Measurements from ENCODE around the gene FATE1.

Gene FATE1

DNA sequence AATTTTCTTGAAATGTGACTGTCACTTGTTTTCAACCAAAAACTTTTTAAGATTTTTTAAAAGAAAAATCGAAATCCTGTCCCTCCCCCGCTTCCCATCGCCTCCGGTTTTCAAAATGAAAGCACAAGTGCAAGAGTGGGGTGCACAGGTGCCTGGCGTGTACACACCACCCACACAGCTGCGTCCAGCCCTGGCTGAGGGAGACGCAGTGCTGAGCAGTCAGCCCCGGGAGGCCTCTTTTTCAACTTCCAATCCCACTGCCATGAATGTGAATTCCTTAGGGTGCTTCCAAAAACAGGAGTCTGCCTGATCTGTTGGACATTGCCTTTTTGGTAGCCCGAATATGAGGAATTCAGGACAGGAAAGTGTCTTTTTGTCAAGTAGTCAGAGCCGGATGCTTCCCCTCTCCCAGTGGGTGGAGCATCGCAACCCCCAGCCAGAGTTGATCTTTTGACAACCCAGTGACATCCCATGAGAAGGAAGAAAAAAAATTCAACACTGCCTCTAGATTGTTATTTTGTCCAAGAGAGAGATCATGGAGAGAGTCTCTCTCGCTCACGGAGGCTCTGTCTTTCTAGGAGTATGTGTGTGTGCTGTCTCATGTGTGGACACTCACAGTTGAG, 11.7 kb upstream of the FATE1 start:
- DNase-seq = no peak

DNA sequence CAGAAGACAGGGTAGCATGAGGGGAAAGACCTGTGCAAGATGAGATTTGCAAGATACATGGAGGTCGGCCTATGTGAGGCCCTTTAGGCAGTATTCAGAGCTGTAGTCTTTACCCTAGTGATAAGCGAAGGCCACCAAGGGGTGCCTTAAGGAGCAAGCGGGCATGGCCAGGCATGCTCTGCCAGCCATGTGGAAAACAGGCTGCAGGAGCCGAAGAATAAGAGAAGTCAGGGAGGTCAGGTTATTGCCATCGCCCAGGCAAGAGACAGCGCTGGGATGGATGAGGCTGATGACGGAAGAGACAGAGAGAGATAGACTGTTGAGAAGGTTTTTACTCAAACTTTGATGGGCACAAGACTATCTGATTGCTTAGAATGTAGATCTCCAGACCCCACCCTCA, 7.0 kb upstream of the FATE1 start:
- DNase-seq = no peak

DNA sequence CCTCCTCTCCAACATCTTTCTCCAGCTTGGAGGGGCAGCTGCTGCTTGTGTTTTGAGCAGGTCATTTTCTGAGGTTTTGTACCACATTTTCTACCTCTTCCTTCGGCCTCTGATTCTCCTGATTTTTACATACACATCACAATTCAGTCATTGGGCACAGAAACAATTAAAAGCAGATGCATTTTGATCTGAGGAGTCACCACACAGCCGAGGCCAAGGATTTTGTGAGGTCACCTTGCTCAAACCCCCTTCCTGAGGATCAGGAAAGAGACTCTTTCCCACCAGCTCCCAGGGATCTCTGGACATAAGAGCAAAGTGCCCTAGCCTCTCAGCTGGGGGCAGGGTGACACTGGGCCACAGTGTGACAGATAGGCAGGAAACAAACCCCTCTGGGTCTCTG, 5.4 kb upstream of the FATE1 start:
- no peak for DNase-seq

DNA sequence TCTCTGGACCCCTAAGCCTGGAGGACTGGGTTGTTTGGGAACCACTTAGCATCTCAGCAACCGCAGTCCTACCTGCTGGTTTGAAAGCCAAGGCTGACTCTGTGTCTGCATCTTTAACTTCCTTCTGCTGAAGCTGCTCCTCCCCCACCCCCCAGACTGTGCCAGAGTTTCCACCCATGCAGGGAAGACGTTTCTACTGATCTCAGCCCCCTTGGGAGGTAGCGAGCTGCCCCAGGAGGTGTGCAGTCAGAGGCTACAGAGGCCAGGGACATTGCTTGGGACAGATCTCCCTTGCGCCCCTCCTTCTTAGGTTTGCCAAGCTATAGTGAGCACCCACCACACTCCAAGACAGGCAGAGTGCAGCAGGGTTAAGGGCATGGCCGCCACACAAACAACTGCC, 4.7 kb upstream of the FATE1 start:
- DNase-seq = no peak

DNA sequence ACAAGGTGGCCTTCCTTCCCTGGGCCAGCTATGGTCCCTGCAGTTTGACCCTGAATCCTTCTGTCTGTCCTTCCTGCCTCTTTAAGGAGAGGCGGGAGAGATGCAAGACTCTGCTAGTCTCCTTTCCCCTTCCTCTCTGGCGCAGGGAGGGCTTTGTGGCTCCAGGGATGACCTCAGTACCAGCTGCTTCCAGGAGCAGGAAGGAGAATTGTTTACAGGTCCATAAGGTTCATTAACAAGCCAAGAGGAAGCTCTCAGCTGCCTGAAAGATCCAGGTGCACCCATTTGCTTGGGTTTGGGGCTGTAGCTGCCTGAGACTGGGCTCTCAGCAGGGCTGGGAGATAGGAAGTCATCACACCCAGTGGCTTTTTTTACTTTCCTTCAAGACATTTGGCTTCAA, 4.0 kb upstream of the FATE1 start:
- DNase-seq = no peak

DNA sequence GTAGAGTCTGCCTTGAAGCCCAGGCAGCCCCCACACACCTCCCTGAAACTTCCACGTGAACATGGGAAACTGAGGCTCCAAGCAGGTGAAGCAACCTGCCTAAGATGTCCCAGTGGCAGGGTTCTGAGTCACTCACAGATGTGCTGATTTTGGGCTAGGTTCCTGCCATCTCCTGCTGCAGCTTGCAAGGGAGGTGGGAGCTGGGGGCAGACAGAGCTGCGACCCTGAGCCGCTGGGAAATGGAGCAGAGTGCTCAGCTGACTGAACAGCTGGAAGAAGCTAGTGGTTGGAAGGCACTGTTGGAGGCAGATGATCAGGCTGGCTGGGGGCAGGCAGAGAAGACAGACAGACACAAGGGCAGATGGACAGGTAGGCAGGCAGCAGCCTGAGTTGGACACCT, 3.6 kb upstream of the FATE1 start:
- DNase-seq = no peak

DNA sequence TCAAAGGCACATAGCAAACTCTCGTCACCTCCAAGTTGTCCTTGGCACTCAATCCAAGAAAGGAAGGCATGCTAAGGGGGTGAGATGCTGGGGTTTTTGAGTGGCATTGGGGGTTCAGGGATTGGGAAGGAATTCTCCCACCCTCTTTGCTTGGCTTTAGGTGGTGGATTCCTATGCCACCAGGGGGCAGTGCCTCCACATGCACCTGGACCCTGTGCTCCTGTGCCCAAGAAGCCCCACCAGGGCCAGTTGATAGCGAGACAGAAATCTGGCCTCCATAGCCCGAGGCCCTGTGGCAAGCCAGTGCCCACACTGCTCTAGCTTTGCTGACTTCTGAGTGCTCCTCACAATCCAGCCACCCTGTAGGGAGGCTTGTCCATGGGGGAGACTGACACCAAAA, 2.0 kb upstream of the FATE1 start:
- no peak for DNase-seq

DNA sequence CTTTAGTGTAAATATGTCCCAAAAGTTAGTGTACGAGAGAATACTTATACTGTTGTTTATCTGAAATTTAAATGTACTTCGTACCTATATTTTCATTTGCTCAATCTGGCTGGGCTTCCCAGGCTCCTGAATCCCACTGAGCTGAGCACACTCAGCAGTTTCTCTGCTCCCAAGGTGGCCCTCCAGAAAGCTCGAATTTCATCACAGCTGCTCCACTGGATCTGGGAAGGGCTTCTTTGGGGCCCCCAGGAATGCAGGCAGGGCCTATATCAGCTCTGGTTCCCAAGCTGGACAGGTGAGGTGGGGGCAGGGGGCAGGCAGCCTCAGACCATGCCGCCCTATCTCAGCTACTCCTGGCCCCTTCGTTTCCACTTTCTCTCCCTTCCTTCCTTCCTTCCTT, 1.5 kb upstream of the FATE1 start:
- no peak for DNase-seq

DNA sequence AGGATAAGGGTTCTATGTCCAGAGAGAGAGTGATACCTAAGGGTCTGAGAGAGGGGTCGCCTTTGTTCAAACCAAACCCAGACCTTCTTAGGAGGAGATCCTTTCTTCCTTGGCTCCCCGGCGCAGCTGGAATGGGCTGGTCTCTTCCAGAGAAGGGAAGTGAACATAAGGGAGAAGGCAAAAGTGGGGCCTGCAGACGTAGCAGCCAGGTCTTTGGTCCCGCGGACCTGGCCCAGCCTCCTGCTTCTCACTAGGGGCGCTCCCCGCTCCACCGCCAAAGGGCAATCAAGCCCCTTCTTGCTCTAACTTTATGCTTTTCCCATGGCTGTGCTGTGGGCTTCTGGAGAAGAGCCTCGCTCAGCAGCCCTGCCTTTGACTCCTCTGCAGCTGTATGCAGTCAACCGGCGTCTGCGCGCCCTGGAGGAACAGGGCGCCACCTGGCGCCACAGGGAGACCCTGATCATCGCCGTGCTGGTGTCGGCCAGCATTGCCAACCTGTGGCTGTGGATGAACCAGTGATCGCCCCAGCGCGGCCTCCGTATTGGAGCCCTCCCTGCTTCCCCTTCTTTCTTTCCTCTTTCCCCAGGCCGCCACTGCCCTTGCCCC, 6.5 kb downstream of the FATE1 start:
- no peak for DNase-seq

DNA sequence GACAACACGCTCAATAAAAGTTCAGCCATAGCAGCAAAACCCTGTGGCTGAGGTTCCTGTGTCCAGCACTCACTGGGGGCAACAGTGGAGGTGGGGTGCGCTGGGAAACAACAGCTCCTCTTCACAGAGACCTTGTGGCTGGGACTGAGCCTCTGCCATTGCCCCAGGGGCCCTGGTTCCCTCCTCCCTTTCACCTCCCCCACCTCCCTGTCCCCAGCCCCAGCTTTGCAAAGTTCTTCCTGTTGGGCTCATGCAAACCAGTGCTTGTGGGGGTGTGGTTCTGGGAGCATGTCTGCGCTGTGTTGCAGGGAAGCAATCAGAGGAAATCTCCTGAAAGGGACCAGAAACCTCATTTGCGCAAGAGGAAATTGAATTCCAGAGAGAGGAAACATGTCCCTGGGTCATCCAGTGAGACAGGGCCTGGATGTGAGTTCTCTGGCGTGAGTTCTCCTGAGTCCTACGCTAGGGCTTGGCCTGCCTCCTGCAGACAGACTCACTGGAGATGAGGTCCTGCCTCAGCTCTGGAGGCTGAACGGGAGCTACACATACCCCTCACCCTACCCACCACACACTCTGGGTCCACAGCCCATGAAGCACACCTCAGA, 7.4 kb downstream of the FATE1 start:
- no peak for DNase-seq

DNA sequence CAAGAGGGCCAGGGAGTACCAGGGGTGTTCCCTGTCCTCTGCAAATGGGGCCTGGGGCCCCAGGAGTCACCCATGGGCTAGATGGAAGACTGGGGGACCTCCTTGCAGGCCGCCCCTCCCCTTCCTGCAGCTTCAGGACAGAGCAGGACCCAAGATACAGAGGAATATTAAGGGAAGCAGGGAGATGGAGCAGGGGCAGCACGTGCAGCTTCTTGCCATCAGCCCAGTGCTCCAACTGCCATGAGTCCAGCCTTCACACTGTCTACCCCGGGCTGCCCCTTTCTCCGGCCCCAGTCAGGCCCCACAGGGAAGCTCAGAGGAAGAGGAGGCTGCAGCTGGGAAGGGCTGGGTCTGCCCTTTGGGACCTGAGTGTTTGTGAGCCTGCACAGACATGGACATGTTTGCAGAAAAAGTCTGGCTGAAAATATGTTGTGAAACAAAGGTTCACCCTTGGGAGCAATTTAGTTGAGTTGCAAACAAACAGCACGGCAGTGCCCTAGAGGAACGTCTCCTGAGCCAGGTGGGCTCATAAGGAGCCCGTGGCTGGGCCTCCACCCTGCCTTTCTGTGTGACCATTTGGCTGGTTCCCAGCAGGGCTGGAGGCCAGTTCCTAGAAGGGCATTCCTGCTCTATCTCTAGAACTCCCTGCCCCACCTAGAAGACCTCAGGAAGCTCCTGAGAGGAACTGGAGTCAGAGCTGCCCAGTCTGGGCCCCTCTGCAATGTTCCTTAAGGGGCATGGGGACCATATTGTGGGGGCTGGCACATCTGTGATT, 8.9 kb downstream of the FATE1 start:
- DNase-seq = no peak

DNA sequence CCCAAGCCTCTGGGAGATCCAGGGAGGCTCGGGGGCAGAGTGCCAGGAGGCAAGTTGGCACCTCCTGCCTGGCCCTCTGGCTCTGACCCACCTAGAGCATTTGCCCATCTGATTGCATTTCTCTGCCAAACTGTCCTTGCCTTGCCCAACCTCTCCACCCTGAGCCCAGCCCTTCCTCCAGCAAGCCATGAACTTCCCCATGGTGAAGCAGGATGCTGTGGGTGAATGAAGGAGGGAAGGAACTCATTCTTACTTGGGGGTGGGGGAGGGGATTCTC, 9.4 kb downstream of the FATE1 start:
- no peak for DNase-seq

DNA sequence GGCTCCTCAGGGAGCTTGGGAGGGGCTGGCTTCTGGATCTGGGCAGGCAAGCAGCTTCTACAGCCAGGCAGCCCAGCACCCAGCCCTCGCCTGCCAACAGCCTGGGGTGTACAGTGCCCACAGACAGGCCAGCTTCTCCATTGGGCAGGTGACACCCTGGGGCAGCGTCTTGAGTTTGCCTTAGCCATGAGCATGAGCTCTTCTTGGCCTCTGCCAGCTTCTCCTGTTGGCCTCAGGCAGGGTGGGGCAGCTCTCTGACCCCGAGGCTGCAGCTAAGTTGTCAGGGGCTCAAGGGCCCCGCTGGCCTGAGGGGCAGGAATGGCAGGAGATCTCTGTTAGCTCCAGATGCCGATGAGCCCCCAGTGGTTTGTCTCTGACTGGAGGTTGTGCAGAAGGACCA, 10.9 kb downstream of the FATE1 start:
- no peak for DNase-seq

DNA sequence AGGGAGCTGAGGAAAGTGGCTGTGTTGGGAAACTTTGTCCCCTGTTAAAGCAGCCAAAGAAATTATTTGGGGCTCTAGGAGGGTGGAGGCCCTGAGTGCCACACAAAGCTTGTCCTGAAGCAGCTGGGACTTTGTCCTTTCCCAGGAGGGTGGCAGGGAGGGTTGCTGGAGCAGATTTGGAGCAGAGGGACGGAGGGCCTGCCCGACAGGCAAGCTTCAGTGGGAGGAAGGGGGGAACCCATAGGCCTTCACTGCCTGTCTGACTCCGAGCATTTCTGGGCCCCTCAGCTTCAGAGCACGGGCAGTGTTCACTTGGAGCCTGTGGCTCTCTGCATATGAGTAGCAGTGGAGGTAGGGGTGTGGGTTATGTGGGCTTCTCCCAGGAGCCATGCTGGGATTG, 11.5 kb downstream of the FATE1 start:
- no peak for DNase-seq

DNA sequence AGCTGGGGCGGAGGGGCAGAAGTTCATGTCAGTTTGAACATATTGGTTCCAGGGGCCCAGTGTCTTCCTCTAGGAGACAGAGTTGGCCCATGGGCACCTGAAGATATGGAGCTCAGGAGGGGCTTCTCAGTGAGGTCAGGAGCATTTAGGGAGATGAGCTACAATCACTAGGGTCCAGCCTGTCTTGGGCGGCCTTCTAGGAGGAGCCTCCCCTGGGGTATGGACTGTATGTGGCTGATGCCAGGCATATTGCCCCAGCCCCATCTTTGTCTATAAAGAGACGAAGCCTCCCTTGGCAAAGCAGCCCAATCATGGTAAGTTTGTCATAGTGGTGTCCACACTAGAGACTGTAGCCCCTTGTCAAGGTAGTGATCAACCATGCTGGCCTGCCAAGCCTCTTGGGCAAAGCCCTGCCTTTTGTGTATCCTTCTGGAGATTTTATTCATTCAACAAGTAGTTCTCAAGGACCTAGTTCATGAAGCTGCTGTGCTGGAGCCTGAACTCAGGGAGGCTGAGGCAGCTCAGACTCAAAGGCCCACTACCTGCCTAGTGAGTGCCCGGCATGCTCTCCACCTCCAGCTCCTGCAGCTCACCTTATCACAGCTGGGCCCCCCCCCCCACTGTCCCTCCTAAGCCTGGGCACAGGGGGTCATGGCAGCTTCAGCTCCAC, 13.4 kb downstream of the FATE1 start:
- no peak for DNase-seq

DNA sequence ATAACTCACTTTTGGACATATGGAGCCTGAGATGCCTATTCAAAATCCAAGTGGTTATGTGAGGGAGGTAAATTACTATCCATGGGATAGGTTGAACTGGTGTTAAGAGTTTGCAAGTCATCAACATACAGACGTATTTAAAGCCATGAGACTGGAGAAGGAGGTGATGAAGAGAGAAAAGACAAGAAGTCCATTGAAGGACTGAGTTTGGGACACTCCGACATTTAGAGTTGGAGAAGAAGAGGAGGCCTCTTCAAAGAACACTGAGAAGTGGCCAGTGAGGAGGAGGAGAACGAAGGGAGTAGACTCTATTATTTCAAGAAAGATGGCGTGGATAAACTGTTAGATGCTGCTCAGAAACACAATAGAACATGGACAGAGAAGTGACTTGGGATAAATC, 18.6 kb downstream of the FATE1 start, which contains the start of gene CNGA2:
CNGA2 (plus strand) TSS at position 301 of the 400 bp plus-strand sequence. CDS start 3,738 bp downstream, outside the sequence.
- no peak for DNase-seq

DNA sequence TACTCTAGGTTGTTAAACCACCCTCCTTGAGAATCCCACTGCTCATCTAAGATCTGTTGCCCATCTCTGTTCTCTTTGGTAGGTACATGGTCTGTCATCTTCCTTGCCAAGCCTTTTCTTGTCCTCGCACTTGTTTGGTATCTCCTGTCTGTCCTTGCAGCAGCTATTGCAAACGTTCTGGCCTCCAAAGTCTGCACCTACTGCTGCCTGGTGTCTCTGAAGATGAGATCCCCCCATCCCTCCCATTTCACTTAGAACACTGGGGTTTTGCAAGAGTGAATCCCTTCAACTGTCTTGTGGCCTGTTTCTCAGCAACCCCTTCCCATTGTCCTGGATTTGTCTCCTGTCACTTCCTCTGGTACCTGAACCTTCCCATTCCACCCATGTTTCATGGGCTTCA, 19.4 kb downstream of the FATE1 start:
- no peak for DNase-seq

DNA sequence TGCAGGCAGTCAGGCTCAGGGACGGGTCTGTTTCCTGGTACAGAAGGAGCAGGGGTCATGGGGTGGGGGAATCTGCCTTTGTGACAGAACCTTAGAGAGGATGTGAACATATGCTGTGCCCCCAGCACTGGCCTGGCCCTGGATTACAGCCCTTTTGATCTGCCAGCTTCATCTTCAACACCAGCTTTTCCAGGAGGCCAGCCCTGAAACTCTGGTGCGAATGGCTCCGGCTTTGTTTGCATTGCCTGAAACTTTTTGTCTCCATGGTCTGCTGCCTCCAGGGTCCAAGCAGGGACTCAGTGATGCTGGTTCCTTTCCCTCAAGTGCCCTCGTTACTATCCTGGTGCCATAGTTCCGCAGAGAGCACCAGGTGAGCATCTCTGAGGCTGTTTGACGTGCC, 20.9 kb downstream of the FATE1 start:
- no peak for DNase-seq

DNA sequence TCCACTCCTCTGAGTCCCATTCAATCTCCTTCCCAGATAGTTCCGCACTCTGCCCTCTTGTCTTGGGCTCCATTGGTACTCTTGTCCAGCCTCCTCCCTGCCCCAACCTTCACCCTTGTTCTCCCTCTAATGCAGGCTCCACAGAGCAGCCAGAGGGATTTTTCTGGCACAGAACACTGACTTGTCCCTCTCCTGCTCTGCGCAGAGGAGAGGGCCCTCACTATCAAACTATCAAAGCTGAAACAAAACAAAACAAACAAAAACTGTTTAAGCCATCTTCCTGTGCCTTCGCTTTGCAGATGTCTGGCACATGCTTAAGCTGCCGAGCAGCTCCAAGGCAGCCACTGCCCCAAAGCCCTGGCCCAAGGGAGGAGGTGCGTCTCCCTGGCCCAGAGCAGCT, 21.7 kb downstream of the FATE1 start:
- no peak for DNase-seq

DNA sequence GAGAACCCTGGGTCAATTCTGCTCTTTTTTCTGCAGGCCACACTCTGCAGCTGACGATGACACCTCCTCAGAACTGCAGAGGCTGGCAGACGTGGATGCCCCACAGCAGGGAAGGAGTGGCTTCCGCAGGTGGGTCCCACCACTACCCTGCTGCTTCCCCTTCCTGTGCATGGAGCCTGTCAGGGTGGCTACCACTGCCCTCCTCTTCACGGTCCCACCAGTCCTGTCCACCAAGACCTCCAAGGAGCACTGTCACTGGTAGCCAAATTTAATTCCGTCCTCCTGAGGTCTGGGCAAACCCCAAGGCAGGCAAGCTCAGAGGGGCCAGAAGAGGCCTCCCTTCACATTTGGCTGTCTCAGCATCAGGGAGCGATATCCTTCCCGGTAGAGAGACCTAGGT, 22.9 kb downstream of the FATE1 start:
- DNase-seq = no peak

DNA sequence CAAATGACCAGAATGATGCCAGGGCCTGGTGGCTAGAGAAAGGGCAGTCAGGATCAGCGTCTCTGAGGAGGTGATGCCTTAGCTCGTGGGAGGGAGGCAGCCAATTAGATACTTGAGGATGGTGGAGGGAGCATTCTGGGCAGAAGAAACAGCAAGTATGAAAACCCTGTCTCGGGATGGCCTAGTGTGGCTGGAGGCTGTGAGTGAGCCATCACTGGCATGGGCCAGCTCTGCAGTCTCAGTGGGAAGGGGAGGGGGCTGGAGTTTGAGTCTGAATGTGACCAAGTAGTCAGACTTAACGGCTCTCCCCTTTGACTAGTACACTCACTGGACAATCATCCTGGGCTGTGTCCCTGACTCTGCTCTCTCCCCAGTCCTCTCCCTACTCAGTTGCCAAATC, 25.8 kb downstream of the FATE1 start:
- DNase-seq = no peak

DNA sequence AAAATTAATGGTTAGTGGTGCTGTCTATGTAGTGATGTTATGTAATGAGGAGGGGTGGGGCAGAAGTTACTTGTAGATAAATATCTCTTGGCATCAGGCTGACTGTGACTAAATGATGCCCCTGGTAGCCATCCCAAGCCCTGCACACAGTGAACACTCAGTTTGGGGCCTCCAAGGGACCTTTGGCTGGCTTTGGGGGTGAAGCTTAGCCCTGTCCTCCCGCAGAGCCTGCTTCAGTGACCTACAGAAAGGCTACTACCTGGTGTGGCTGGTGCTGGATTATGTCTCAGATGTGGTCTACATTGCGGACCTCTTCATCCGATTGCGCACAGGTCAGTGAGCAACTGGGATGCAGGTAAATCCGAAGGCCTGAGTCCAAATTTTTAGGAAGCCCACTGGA, 26.5 kb downstream of the FATE1 start:
- DNase-seq = no peak

DNA sequence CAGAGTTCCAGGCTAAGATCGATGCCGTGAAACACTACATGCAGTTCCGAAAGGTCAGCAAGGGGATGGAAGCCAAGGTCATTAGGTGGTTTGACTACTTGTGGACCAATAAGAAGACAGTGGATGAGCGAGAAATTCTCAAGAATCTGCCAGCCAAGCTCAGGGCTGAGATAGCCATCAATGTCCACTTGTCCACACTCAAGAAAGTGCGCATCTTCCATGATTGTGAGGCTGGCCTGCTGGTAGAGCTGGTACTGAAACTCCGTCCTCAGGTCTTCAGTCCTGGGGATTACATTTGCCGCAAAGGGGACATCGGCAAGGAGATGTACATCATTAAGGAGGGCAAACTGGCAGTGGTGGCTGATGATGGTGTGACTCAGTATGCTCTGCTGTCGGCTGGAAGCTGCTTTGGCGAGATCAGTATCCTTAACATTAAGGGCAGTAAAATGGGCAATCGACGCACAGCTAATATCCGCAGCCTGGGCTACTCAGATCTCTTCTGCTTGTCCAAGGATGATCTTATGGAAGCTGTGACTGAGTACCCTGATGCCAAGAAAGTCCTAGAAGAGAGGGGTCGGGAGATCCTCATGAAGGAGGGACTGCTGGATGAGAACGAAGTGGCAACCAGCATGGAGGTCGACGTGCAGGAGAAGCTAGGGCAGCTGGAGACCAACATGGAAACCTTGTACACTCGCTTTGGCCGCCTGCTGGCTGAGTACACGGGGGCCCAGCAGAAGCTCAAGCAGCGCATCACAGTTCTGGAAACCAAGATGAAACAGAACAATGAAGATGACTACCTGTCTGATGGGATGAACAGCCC, 28.0 kb downstream of the FATE1 start:
- no peak for DNase-seq

All from CD4-positive, alpha-beta T cell treated with Interleukin-21 for 1 hour (primary cell).